ENCODE results near the gene CRTC3.
"Not testable (repeated sequence)": the region's sequence is repeated elsewhere in the genome, so short reads cannot be mapped to it uniquely, and the experiment has no call there.

- TF ChIP-seq CTCF, POLR2A (IDR thresholded peaks at IDR 0.05): not testable (repeated sequence)
Observed at GRCh38 chr15:90511211-90511618, 18.5 kb upstream of the CRTC3 start.
